Measurements from ENCODE around the gene KLHL2.

DNA sequence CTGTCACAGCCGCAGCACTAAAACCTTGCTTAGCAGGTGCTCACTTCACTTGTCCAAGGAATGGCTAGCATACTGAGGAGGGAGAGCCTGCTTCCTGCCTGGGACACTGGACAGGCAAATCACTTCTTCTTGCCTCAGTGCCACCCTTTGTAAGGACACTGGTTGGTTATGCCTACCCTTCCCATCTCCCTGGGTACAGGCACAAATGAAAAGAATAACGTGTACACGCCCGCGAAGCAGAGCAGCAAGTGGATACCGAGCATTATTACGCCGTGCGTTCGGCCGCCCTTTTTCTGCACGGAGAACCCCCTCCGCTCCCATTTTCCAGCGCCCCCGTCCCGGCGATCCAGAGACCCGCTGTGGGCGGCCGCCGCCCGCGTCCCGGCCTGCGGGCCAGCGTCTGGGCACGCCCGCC is 338 bp upstream of the KLHL2 start:
- TF ChIP-seq YY1 (IDR thresholded peaks at IDR 0.05; ENCODE audit: insufficient read depth, insufficient read length) = no peak
- no peak for TF ChIP-seq ZNF274 (IDR thresholded peaks at IDR 0.05; ENCODE audit: low read depth, low read length)
- no peak for TF ChIP-seq SUZ12 (IDR thresholded peaks at IDR 0.05; ENCODE audit: extremely low read depth, insufficient read depth, insufficient read length)

Measured in NT2/D1 (cell line).